GM08714 (cell line): ENCODE data around the gene KTI12.

Experiments used
- H3K4me3 ChIP-seq: fragments of 200-500 bp; sonication (Bioruptor generic); 2 replicates; pipeline ENCODE4 v1.5.1; 2014; ENCODE audit warnings: mild to moderate bottlenecking, low read length, inconsistent platforms
- ZNF274 ChIP-seq: IDR thresholded peaks from 2 replicates; pipeline ENCODE4 v1.6.1; 2012; ENCODE audit warnings: mild to moderate bottlenecking, low read depth, low read length

KTI12 gene

GRCh38 chr1:51982161-51982560 lies 51.4 kb downstream of the KTI12 start:
- no peak overlapping the region for H3K4me3 ChIP-seq
- no peak for TF ChIP-seq ZNF274
